Astrocyte (in vitro differentiated cells and primary cell): ENCODE data around the gene PTGER4.

Experiments
- EZH2 ChIP-seq: IDR thresholded peaks from 2 replicates; pipeline ENCODE4 v1.6.1; 2012; ENCODE audit warnings: mild to moderate bottlenecking, low read length, inconsistent platforms; ENCODE audit not compliant: insufficient read depth
- TF ChIP-seq, protein P1 (sequence below): IDR thresholded peaks from 2 replicates; pipeline ENCODE4 v1.5.1; 2011; ENCODE audit warnings: low read depth, mild to moderate bottlenecking, inconsistent platforms, low read length, moderate library complexity; ENCODE audit not compliant: insufficient read depth

DNA sequence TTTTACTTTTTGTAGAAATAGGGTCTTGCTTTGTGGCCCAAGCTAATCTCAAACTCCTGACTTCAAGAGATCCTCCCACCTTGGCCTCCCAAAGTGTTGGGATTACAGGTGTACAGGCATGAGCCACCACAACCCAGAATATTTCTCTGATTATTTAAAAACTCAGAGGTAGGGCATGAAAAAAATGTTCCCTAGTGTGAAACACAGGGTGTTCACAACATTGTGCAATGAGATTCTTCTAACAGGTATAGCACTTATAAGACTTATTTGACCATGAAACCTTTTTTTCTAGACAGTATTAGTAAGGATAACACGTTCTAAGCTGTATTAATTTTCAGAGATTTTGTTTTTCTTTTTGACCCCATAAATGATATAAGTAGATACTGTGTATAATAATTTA, 13.1 kb upstream of the PTGER4 start:
- TF ChIP-seq, protein P1, sequence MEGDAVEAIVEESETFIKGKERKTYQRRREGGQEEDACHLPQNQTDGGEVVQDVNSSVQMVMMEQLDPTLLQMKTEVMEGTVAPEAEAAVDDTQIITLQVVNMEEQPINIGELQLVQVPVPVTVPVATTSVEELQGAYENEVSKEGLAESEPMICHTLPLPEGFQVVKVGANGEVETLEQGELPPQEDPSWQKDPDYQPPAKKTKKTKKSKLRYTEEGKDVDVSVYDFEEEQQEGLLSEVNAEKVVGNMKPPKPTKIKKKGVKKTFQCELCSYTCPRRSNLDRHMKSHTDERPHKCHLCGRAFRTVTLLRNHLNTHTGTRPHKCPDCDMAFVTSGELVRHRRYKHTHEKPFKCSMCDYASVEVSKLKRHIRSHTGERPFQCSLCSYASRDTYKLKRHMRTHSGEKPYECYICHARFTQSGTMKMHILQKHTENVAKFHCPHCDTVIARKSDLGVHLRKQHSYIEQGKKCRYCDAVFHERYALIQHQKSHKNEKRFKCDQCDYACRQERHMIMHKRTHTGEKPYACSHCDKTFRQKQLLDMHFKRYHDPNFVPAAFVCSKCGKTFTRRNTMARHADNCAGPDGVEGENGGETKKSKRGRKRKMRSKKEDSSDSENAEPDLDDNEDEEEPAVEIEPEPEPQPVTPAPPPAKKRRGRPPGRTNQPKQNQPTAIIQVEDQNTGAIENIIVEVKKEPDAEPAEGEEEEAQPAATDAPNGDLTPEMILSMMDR, result no peak
- no peak for TF ChIP-seq EZH2
